ENCODE measurements around the gene WDR31.
"Not testable (repeated sequence)": the region's sequence is repeated elsewhere in the genome, so short reads cannot be mapped to it uniquely, and the experiment has no call there.

WDR31 gene

GRCh38 chr9:113340011-113340699 lies at the start of gene WDR31:
WDR31 (minus strand) TSS chr9:113340275; CDS start chr9:113332022, 8,253 bp downstream.
- peak; percentile 89 for DNase-seq (ENCODE audit: low spot score)

DNA sequence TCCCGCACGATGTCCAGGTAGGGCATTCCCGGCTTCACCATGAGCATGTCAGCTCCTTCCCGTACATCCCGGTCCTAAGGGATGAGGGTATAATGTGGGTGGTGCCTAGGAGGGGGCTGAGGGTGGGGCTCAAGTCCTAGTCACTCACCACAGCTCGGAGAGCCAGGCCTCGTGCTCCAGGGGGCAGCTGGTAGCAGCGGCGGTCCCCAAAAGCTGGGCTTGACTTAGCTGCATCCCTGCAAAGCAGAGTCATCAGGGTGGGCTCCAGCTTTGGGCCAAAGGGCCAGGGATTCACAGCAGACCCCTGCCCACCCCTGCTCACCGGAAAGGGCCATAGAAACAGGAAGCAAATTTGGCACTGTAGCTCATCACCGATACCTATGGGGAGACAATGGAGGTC lies 49.4 kb upstream of the WDR31 start:
- no peak for DNase-seq (ENCODE audit: low spot score)

- DNase-seq (ENCODE audit: low spot score) = no peak
Observed at GRCh38 chr9:113388833-113389232, 48.8 kb upstream of the WDR31 start.

GRCh38 chr9:113387560-113388230 lies 47.6 kb upstream of the WDR31 start:
- no peak for DNase-seq (ENCODE audit: low spot score)

DNA sequence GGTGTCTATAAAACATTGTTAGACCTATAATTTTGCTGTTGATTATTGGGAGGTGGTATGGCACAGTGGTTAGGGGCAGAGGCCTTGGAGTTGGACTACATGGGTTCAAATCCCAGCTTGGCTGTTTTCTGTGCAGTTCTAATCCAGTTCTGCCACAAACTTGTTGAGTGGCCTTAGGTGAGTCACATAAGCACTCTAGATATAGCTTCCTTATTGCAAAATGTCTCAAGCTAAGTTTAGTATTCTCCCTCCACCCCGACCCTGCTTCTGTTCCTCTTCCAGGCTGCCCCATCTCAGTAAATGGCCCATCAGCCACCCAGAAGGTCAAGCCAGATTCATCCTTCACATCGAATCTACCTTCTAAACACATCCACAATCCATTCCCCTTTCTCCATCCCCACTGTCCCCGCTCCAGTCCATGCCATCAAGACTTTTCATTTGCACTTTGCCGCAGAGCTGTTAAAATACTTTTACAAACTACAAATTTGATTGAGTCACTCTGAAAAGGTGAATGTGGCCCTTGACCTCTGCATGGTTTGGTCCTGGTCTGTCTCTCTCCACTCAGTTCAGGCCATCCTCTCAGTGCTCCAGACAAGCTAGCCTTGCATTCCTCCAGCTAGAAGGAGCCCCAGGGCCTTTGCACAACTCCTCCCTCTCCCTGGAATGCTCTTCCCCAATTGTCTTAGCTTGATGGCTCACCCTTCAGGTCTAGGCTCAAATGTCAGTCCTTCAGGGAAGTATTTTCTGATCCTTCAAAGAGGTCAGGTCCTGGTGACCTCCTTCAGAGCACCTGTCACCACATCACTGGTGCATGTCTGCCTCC lies 46.7 kb upstream of the WDR31 start:
- DNase-seq (ENCODE audit: low spot score) = no peak

GRCh38 chr9:113381909-113382411 lies 41.9 kb upstream of the WDR31 start:
- DNase-seq (ENCODE audit: low spot score) = no peak

- not testable (repeated sequence) for DNase-seq (ENCODE audit: low spot score)
Observed at GRCh38 chr9:113381441-113381840, 41.4 kb upstream of the WDR31 start.

- DNase-seq (ENCODE audit: low spot score) = no peak
Observed at GRCh38 chr9:113380869-113381378, 40.8 kb upstream of the WDR31 start.

GRCh38 chr9:113379829-113380210 lies 39.7 kb upstream of the WDR31 start:
- not testable (repeated sequence) for DNase-seq (ENCODE audit: low spot score)

GRCh38 chr9:113379094-113379828 lies 39.2 kb upstream of the WDR31 start:
- DNase-seq (ENCODE audit: low spot score) = not testable (repeated sequence)

DNA sequence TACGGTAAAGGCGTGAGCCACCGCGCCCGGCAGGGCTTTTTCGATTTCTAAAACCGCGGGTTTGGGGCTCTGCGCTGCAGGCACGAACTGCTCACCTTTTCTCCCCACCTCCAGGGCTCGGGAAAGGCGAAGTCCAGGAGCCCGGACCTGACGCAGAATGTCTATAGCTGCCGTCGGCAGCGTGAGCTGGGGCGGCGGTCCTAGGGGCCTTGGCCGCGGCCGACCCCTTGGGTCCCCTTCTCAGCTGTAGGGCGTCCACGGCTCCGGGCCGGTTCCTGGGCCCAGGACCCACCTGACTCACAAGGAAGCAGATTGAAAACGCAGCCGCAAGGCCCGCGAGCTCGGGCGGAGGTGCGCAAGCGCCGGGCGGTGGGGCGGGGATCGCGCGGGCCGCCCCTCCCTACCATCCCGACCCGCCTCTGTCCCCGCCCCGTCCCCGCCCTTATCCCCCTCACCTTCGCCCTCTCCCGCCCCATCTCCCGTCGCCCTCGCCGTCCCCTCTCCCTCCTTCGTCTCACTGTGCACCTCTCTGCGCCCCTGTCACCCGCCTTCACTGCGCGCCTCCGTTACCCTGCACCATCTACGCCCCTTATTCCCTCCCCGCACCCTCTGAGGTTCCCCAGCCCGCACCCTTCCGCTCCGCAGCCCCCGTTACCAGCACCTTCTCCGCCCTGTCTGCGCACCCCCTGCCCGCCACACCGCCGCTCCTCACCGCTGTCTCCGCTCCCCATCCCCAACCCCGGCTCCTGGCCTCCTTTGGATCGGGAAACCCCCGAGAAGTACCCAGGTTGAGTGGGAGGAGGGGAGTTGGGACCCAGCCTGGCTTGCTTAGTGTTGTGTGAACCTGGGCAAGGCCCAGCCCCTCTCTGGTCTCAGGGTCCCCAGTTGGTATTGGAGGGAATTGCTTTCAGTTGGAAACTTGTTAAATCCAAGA lies 36.8 kb upstream of the WDR31 start, which contains the start of gene HDHD3:
Gene HDHD3 (minus strand): TSS at position 353 of the 934 bp plus-strand sequence. CDS start 2,632 bp downstream, outside the sequence.
- DNase-seq (ENCODE audit: low spot score) = peak; percentile 83

DNA sequence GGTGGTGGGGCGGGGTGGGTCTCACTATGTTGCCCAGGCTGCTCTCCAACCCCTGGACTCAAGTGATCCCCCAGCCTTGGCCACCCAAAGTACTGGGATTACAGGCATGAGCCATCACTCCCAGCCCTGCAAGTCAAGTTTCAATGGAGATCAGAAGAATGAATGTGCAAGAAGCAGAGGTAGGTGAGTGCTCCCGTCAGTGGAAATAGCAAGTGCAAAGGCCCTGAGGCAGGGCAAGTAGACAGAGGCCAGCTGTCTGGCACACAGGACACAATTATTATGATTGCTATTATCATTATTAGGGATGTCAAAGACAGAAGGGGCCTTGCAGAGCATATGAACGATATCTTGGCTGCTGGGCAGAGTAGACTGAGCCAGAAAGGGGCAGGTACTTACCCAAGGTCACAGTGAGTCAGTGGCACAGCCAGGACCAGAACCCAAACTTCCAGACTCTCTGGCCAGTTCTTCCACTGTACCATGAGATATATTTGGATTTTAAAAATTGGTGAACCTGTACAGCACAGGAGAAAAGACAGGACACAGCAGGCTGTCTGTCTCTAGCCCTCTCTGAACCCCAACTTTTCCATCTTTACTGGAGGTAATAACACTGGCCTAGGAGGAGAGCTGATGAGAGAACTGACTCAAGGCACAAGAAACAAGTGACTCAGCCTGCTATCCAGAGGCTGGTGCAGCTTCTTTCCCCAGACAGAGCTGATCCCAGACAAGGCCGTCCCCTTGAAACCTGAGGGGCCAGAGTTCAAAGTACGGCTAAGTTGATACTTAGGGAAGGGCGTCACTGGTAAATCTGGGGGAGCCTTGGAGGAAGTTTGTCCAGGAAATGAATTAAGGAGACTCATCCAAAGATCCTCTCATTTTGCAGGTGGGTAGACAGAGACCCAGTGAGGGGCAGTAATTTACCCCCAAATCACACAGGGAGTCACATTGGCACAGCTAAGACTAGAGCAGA lies 35.3 kb upstream of the WDR31 start:
- no peak for DNase-seq (ENCODE audit: low spot score)

- DNase-seq (ENCODE audit: low spot score) = no peak
Observed at GRCh38 chr9:113373676-113374392, 33.8 kb upstream of the WDR31 start.

- DNase-seq (ENCODE audit: low spot score) = no peak
Observed at GRCh38 chr9:113373256-113373655, 33.2 kb upstream of the WDR31 start.

DNA sequence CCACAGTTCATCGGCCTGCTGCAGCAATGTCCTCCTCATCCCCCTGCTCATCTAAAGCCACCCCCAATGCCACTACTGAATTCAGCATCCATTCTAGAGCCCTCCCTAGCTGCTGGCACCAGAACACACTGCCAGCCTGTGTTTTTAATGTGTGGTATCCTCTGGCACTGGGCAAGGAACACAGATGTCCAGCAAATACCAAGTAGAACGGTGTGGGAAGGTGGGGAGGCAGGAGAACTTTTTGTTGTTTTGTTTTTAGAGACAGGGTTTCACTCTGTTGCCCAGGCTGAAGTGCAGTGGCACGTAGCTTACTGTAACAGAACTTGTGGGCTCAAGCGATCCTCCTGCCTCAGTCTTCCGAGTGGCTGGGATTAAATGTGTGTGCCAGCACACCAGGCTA lies 32.0 kb upstream of the WDR31 start:
- DNase-seq (ENCODE audit: low spot score) = no peak

DNA sequence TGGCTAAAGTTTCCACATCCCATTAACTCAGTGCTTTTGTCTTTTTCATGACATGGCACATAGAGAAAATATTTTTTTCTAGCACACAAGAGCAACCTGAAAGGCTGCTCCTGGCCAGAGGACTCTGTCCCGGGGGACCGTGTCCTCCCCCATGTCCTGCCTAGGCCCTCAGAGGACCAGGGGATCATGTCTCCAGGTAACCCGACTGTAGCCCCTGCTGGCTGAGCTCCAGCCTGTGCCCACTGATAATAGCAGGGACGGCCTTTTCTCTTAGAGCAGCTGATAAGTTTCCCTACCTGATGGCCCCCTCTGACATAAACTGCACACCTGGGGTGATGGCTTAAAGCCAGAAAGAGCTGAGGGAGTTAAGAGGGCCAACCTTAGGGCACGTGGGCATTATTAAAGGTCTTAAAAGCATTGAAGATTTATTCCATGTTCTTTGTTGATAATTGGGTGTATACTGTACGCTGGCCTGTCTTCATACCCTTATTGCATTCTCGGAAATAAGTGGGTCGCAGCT lies 30.8 kb upstream of the WDR31 start:
- DNase-seq (ENCODE audit: low spot score) = no peak

GRCh38 chr9:113369855-113370140 lies 29.7 kb upstream of the WDR31 start:
- DNase-seq (ENCODE audit: low spot score) = no peak
